Sigmoid colon (tissue), 4 donors: Measurements from ENCODE around the gene RPS19BP1.

Experiments
- EP300 ChIP-seq, 4 donors: sonication (generic); formaldehyde crosslinking; IDR thresholded peaks; one replicate each; pipeline ENCODE4 v1.6.1; 2017; ENCODE audit warnings: antibody characterized with exemption in 4 of 4
- POLR2A ChIP-seq, 2 donors: fragments of 450-650 bp; IDR thresholded peaks; one replicate each; pipeline ENCODE4 v1.6.1; 2016; ENCODE audit warnings: antibody characterized with exemption in 2 of 2, mild to moderate bottlenecking in 2 of 2, moderate library complexity in 2 of 2
- TF ChIP-seq, protein P1 (sequence below), 4 experiments: fragments of 450-650 bp in 3 of 4; fragments of 200-600 bp in 1 of 4; IDR thresholded peaks; one replicate each; pipeline ENCODE4 v1.5.1; 2016 to 2019; ENCODE audit warnings: antibody characterized with exemption in 4 of 4, mild to moderate bottlenecking in 3 of 4, moderate library complexity in 2 of 4

DNA sequence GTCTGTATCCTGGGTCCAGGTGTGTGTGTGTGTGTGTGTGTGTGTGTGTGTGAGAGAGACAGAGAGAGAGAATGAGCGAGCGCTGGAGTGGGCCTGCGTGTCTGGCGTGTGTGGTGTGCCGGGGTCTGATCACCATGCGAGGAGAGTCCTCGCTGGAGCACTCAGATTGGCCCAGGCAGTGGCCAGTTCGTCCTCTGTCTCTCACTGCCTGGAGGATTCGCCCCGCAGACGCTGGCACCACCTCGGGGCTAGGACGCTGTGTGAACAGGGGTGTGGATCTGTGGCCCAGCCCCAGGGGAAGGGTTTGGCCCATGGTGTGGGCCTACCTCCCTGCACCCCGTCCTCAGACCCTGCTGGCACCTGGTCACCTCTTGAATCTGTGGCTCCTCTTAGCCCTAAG is 26.4 kb upstream of the RPS19BP1 start:
- TF ChIP-seq POLR2A (IDR thresholded peaks at IDR 0.05) = no peak
- TF ChIP-seq, protein P1, sequence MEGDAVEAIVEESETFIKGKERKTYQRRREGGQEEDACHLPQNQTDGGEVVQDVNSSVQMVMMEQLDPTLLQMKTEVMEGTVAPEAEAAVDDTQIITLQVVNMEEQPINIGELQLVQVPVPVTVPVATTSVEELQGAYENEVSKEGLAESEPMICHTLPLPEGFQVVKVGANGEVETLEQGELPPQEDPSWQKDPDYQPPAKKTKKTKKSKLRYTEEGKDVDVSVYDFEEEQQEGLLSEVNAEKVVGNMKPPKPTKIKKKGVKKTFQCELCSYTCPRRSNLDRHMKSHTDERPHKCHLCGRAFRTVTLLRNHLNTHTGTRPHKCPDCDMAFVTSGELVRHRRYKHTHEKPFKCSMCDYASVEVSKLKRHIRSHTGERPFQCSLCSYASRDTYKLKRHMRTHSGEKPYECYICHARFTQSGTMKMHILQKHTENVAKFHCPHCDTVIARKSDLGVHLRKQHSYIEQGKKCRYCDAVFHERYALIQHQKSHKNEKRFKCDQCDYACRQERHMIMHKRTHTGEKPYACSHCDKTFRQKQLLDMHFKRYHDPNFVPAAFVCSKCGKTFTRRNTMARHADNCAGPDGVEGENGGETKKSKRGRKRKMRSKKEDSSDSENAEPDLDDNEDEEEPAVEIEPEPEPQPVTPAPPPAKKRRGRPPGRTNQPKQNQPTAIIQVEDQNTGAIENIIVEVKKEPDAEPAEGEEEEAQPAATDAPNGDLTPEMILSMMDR (IDR thresholded peaks at IDR 0.05) = no peak
- no peak for TF ChIP-seq EP300 (IDR thresholded peaks at IDR 0.05)
